Activated naive CD8-positive, alpha-beta T cell treated with anti-CD3 and anti-CD28 coated beads, Interleukin-2, amount 10 ng/mL, durations not matched to agents 7 days and 5 days (primary cell): Measurements from ENCODE around the gene EXPH5. TPM values are rescaled to one million over a fixed set of nuclear protein-coding genes. Genes with fewer than 3 reads are reported as not detected.

Experiments
- ATAC-seq: fragments of 150-1000 bp; cut with Tn5 transposase; one replicate; pipeline ENCODE4 v1.10.0; 2021; ENCODE audit warnings: low read depth, moderate library complexity
- POLR2A ChIA-PET: fragments of 350-600 bp; sonication (Branson Sonifier 250); formaldehyde crosslinking; loops from one replicate; lab custom pipeline; 2021; ENCODE audit warnings: antibody characterized with exemption; lab: Charles Lee
- DNase-seq: peaks from one replicate; pipeline ENCODE4 v3.0.0; 2021
- H3K27ac Mint-ChIP-seq: one replicate; pipeline ENCODE4 v1.8.0; 2022; ENCODE audit warnings: mild to moderate bottlenecking, mixed read lengths
- H3K27me3 Mint-ChIP-seq: one replicate; pipeline ENCODE4 v1.8.0; 2022; ENCODE audit warnings: mild to moderate bottlenecking, moderate library complexity, mixed read lengths
- H3K36me3 Mint-ChIP-seq: one replicate; pipeline ENCODE4 v1.8.0; 2021; ENCODE audit warnings: mild to moderate bottlenecking, mixed read lengths
- H3K4me1 Mint-ChIP-seq: one replicate; pipeline ENCODE4 v1.8.0; 2021; ENCODE audit warnings: mixed read lengths
- H3K4me3 Mint-ChIP-seq: one replicate; pipeline ENCODE4 v1.8.0; 2022; ENCODE audit warnings: mild to moderate bottlenecking, moderate library complexity, mixed read lengths
- H3K9me3 Mint-ChIP-seq: one replicate; pipeline ENCODE4 v1.8.0; 2021; ENCODE audit warnings: mixed read lengths
- total RNA-seq, 2 experiments: library from RNA; stranded (reverse); gene quantifications; one replicate each; pipeline ENCODE4 v1.2.3, GENCODE V29; 2021

Gene EXPH5
- total RNA-seq, 2 experiments from 2014 or later = 2.5 to 3.7 TPM

- Mint-ChIP-seq H3K27me3 (no peaks in the 10 kb centered on the region), H3K36me3 (no peaks in the 10 kb centered on the region), H3K4me1 (no peaks in the 10 kb centered on the region), H3K4me3 (no peak overlapping the region), H3K27ac (no peak overlapping the region), H3K9me3 (no peaks in the 10 kb centered on the region)
- DNase-seq (no peak), ATAC-seq (no peak)
- POLR2A ChIA-PET = no interaction called here
These were observed 50.1 kb downstream of the EXPH5 start for GRCh38 chr11:108543316-108543964.

- Mint-ChIP-seq H3K27ac (no peak overlapping the region), H3K9me3 (no peaks in the 10 kb centered on the region), H3K36me3 (no peaks in the 10 kb centered on the region), H3K4me1 (no peaks in the 10 kb centered on the region), H3K27me3 (no peaks in the 10 kb centered on the region), H3K4me3 (no peak overlapping the region)
- DNase-seq (no peak), ATAC-seq (no peak)
- POLR2A ChIA-PET = no interaction called here
These were observed 52.0 kb downstream of the EXPH5 start for GRCh38 chr11:108541531-108541930.

- DNase-seq = no peak
These were observed 55.1 kb downstream of the EXPH5 start for GRCh38 chr11:108538502-108538901.

DNA sequence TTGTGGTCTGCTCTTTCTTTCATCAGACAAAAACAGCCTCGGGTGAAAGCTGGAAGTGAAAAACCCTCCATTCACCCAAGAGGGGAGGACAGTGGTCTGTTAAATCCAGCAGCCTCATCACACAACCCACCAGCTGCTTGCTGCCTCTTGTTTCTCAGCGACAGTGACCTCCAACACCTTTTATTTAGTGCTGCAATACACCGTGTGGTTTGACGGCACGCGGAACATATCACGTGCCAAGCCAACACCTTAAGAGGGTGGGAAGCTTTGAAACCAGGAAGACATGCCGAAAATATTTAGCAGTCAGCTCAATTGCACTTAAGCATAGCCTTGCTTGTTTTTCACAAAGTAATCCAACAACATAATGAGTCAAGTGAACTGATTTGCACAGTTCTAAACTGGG, 55.5 kb downstream of the EXPH5 start:
- H3K4me3 Mint-ChIP-seq = no peak overlapping the region

More at GRCh38 chr11:108538502-108538901, 55.1 kb downstream of the EXPH5 start:
- Mint-ChIP-seq H3K27me3 (no peaks in the 10 kb centered on the region), H3K9me3 (no peaks in the 10 kb centered on the region), H3K36me3 (no peaks in the 10 kb centered on the region), H3K4me1 (no peaks in the 10 kb centered on the region), H3K27ac (no peak overlapping the region), H3K4me3 (no peak overlapping the region)
- POLR2A ChIA-PET = no interaction called here
- ATAC-seq = no peak

DNA sequence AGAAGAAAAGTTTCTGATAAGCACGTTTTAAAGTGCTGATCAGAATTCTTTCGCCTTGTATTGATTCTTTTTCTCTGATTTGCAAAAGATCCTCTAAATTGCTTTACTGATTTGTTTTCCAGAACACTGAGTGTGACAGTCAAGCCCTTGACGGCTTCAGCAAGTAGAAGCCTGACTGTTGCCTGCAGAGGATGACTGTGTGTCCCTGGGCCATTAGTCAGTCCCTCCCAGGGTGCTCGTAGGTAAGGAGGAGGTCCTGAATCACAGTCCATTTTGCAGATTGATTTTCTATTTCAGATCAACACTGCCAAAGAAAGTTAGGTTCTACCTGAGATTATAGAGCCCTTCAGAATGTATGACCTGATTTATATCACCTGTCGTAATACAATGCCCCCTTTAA, 56.8 kb downstream of the EXPH5 start:
- no peak overlapping the region for H3K27ac Mint-ChIP-seq

More for the DNA sequence above, 55.5 kb downstream of the EXPH5 start:
- H3K27me3 Mint-ChIP-seq = no peaks in the 10 kb centered on the region
- no peaks in the 10 kb centered on the region for H3K4me1 Mint-ChIP-seq
- DNase-seq (no peak), ATAC-seq (no peak)
- H3K9me3 Mint-ChIP-seq = no peaks in the 10 kb centered on the region
- POLR2A ChIA-PET = no interaction called here
- peaks cover under 1% of the 10 kb centered on the region for H3K36me3 Mint-ChIP-seq
- no peak overlapping the region for H3K27ac Mint-ChIP-seq

DNA sequence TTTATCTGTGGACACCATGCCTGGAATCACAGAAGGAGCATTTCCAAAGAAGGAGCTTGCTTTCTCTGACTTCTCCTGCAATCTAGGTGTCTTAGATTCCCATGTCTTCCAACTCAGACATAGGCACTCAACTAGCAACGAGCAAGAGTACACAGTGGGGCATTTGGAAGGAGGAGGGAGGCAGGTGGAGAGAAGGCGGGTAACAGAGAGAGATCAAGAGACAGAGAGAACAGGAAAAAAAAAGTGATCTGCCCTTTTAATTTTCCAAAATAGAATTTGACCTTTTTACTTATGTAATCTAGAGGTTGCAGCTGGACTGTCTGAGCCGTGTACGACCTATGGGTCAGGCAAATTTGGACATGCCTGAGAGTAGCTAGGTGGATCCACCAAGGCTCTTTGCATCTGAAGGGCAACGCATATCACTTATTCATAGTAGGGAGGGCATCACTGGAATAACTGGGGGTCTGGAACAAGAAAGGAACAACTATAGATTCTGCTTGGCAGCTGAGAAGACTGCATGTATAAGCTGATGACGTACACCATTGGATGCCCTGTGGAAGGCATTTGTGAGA, 58.1 kb downstream of the EXPH5 start:
- Mint-ChIP-seq H3K36me3 (peaks cover 3% of the 10 kb centered on the region), H3K4me3 (no peak overlapping the region), H3K9me3 (peaks cover 4% of the 10 kb centered on the region), H3K27me3 (no peaks in the 10 kb centered on the region), H3K27ac (no peak overlapping the region), H3K4me1 (no peaks in the 10 kb centered on the region)
- DNase-seq (no peak), ATAC-seq (no peak)
- POLR2A ChIA-PET = no interaction called here

More for the DNA sequence above, 56.8 kb downstream of the EXPH5 start:
- H3K27me3 Mint-ChIP-seq = no peaks in the 10 kb centered on the region
- H3K4me3 Mint-ChIP-seq = no peak overlapping the region
- ATAC-seq = no peak
- H3K4me1 Mint-ChIP-seq = no peaks in the 10 kb centered on the region
- peaks cover 4% of the 10 kb centered on the region for H3K9me3 Mint-ChIP-seq
- H3K36me3 Mint-ChIP-seq = peaks cover 3% of the 10 kb centered on the region
- DNase-seq = no peak
- POLR2A ChIA-PET = no interaction called here

GRCh38 chr11:108534274-108534882, 59.2 kb downstream of the EXPH5 start:
- no peak overlapping the region for H3K4me3 Mint-ChIP-seq
- POLR2A ChIA-PET = no interaction called here
- H3K27ac Mint-ChIP-seq = no peak overlapping the region
- peaks cover 3% of the 10 kb centered on the region for H3K36me3 Mint-ChIP-seq
- no peaks in the 10 kb centered on the region for H3K4me1 Mint-ChIP-seq
- H3K9me3 Mint-ChIP-seq = peaks cover 4% of the 10 kb centered on the region
- H3K27me3 Mint-ChIP-seq = no peaks in the 10 kb centered on the region
- ATAC-seq = no peak
- DNase-seq = no peak

- peaks cover 4% of the 10 kb centered on the region for H3K9me3 Mint-ChIP-seq
These were observed 63.1 kb downstream of the EXPH5 start for GRCh38 chr11:108530426-108530825.

DNA sequence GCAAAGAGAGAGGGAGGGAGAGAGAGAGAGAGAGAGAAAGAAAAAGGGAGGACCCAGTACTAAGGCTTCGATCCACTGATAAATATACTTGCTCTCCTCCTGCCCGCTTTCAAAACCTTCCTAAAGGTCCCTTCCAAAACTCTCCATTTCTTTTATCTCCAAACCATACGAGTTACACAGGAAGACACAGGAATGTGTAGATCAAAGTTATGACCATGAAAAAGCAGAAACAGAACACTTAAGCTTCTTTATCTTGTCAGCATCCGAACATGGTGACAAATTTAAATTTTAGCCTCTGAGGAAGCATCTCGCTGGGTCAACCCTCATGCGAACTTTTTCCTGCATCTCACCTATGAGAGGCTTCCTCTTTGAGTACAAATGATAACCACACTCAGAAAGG, 66.2 kb downstream of the EXPH5 start:
- no peaks in the 10 kb centered on the region for H3K9me3 Mint-ChIP-seq
- POLR2A ChIA-PET = no interaction called here
- H3K27me3 Mint-ChIP-seq = no peaks in the 10 kb centered on the region
- ATAC-seq = no peak
- no peaks in the 10 kb centered on the region for H3K4me1 Mint-ChIP-seq
- DNase-seq = no peak
- no peak overlapping the region for H3K27ac Mint-ChIP-seq
- H3K36me3 Mint-ChIP-seq = peaks cover 3% of the 10 kb centered on the region
- no peak overlapping the region for H3K4me3 Mint-ChIP-seq

More at GRCh38 chr11:108530426-108530825, 63.1 kb downstream of the EXPH5 start:
- H3K27ac Mint-ChIP-seq = no peak overlapping the region
- POLR2A ChIA-PET = no interaction called here
- no peak overlapping the region for H3K4me3 Mint-ChIP-seq
- ATAC-seq = no peak
- H3K27me3 Mint-ChIP-seq = no peaks in the 10 kb centered on the region
- H3K4me1 Mint-ChIP-seq = no peaks in the 10 kb centered on the region
- DNase-seq = no peak
- H3K36me3 Mint-ChIP-seq = peaks cover 3% of the 10 kb centered on the region

DNA sequence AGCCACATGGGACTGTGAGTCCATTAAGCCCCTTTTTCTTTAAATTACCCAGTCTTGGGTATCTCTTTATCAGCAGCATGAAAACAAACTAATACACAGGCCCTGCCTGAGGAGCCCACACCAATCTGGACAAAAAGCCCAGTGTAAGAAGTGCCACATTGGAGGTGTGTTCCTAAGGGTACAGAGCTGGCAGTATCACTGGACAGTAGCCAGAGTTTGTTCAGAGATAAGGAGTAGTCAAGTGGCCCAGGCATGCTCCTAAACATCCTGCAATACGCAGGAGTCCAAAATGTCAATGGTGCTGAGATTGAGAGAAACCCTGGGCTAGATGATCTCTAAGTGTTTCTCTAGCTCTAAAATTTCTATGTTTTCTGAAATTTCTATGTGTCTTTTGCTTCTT, 68.4 kb downstream of the EXPH5 start:
- H3K4me3 Mint-ChIP-seq = no peak overlapping the region
- ATAC-seq (no peak), DNase-seq (no peak)
- no peak overlapping the region for H3K27ac Mint-ChIP-seq
- peaks cover 3% of the 10 kb centered on the region for H3K36me3 Mint-ChIP-seq
- no peaks in the 10 kb centered on the region for H3K27me3 Mint-ChIP-seq
- no peaks in the 10 kb centered on the region for H3K4me1 Mint-ChIP-seq
- no peaks in the 10 kb centered on the region for H3K9me3 Mint-ChIP-seq
- POLR2A ChIA-PET = no interaction called here

DNA sequence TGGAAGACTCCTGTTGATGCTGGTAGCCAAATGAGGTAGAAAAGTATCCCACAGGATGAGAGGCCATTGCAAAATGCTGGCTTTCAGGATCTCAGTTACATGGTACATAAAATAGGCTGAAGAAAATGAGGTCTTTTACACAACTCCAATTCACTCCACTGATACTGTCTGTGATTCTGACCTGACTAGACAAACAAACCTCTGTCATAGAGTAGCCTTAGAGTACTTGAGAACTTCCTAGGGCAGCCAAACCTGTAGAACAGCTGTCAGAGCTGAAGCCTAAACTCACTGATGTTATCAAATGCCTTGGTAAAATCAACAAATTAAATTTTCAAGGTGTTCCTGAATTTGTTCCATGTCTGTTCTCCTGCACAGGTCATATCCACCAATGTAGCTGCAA, 69.1 kb downstream of the EXPH5 start:
- POLR2A ChIA-PET = no interaction called here
- ATAC-seq = no peak

DNA sequence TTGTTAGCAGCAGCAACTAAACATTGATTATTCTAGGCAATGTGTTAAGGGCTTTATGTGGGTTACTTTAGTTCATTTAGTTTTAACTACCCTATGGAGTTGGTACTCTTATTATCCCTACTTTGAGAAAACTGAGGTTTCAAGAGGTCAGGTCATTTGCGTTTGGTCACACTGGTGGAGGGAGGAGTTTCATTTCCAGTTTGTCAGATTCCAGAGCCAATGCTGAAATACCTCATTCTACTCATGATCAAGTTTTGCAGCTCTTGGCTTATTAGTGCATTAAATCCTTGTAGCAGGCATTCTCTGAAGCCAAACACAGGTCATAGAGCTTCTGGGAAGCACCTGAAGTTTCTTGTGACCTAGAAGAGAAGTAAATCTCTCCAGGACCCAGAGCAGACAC, 71.2 kb downstream of the EXPH5 start:
- Mint-ChIP-seq H3K4me3 (no peak overlapping the region), H3K36me3 (peaks cover 3% of the 10 kb centered on the region), H3K27me3 (no peaks in the 10 kb centered on the region), H3K27ac (no peak overlapping the region), H3K9me3 (no peaks in the 10 kb centered on the region), H3K4me1 (no peaks in the 10 kb centered on the region)
- no peak for ATAC-seq
- DNase-seq = no peak
- POLR2A ChIA-PET = no interaction called here

More for the DNA sequence above, 69.1 kb downstream of the EXPH5 start:
- DNase-seq = no peak
- no peaks in the 10 kb centered on the region for H3K9me3 Mint-ChIP-seq
- no peak overlapping the region for H3K27ac Mint-ChIP-seq
- no peak overlapping the region for H3K4me3 Mint-ChIP-seq
- H3K27me3 Mint-ChIP-seq = no peaks in the 10 kb centered on the region
- H3K4me1 Mint-ChIP-seq = no peaks in the 10 kb centered on the region
- H3K36me3 Mint-ChIP-seq = peaks cover 3% of the 10 kb centered on the region

GRCh38 chr11:108518581-108518980, 75.0 kb downstream of the EXPH5 start:
- Mint-ChIP-seq H3K9me3 (no peaks in the 10 kb centered on the region), H3K4me1 (peaks cover 2% of the 10 kb centered on the region), H3K36me3 (peaks cover 8% of the 10 kb centered on the region), H3K27ac (no peak overlapping the region), H3K27me3 (no peaks in the 10 kb centered on the region), H3K4me3 (no peak overlapping the region)
- DNase-seq = no peak
- POLR2A ChIA-PET = no interaction called here
- no peak for ATAC-seq

DNA sequence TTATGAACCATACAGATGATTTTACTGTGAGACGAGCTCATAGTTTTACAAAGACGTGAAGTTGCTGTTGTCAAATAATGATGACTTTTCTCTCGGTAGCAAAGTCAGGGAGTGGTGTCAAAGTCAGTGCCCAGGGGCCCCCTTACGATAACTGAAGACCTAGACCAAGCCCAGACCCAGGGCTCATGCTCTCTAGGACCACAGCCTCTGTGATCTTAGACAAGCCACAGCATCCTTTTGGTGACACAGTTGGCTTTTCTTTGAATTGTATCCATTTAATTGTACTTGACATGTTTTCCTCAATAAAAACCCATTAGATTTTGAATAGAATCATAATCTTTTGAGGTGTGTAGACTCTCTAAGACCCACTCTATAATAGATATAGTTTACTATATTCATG, 77.4 kb downstream of the EXPH5 start:
- Mint-ChIP-seq H3K4me1 (peaks cover 2% of the 10 kb centered on the region), H3K9me3 (no peaks in the 10 kb centered on the region), H3K36me3 (peaks cover 13% of the 10 kb centered on the region), H3K4me3 (no peak overlapping the region), H3K27ac (no peak overlapping the region), H3K27me3 (no peaks in the 10 kb centered on the region)
- no peak for DNase-seq
- POLR2A ChIA-PET = no interaction called here
- peak; percentile 75 for ATAC-seq
